SU-DHL-6 (cell line): ENCODE data around the gene BTG1.
A peak's percentile ranks its signal among the peaks of the same experiment; 100 is the strongest.

Experiments
- H2AFZ ChIP-seq: fragments of 200-600 bp; sonication (generic); 2 replicates; pipeline ENCODE4 v1.6.1; 2014; ENCODE audit warnings: low read depth, mild to moderate bottlenecking, moderate library complexity, mixed read lengths, antibody characterized with exemption, low read length; ENCODE audit not compliant: severe bottlenecking
- H3F3A ChIP-seq: fragments of 200-600 bp; shearing (Covaris generic); 2 replicates; pipeline ENCODE4 v1.6.0; 2016; ENCODE audit warnings: antibody characterized with exemption, mild to moderate bottlenecking; ENCODE audit not compliant: insufficient read depth
- H3K27ac ChIP-seq: fragments of 200-600 bp; sonication (generic); 2 replicates; pipeline ENCODE4 v1.5.1; 2016; ENCODE audit warnings: low read depth, mild to moderate bottlenecking, low read length, moderate library complexity, mixed read lengths
- H3K27me3 ChIP-seq: fragments of 200-600 bp; sonication (generic), shearing (Covaris generic); 2 replicates; pipeline ENCODE4 v1.6.0; 2014; ENCODE audit warnings: mild to moderate bottlenecking, low read length
- H3K36me3 ChIP-seq: fragments of 200-600 bp; sonication (generic); 2 replicates; pipeline ENCODE4 v1.6.1; 2014; ENCODE audit warnings: mild to moderate bottlenecking, low read length, mixed read lengths
- H3K4me2 ChIP-seq: fragments of 300-600, 200-600 bp; shearing (Covaris generic), sonication (generic); 2 replicates; pipeline ENCODE4 v1.6.0; 2014; ENCODE audit warnings: low read length, low read depth, mild to moderate bottlenecking; ENCODE audit not compliant: poor library complexity, severe bottlenecking
- H3K4me3 ChIP-seq: fragments of 200-600 bp; sonication (generic); 2 replicates; pipeline ENCODE4 v1.5.1; 2014; ENCODE audit warnings: antibody characterized with exemption, low read length, mild to moderate bottlenecking, mixed read lengths; ENCODE audit not compliant: insufficient read depth, poor library complexity, severe bottlenecking
- H3K79me2 ChIP-seq: fragments of 200-600 bp; sonication (generic); 2 replicates; pipeline ENCODE4 v1.6.1; 2014; ENCODE audit warnings: mild to moderate bottlenecking, low read length, moderate library complexity; ENCODE audit not compliant: insufficient read depth
- H3K9ac ChIP-seq: fragments of 200-600 bp; sonication (generic); 2 replicates; pipeline ENCODE4 v1.7.0; 2014; ENCODE audit warnings: mild to moderate bottlenecking, low read length
- H3K9me2 ChIP-seq: fragments of 200-600 bp; sonication (generic); replicated peaks from 2 replicates; pipeline ENCODE4 v1.6.1; 2014; ENCODE audit warnings: low read length; ENCODE audit not compliant: insufficient read depth
- H3K9me3 ChIP-seq: fragments of 200-600 bp; sonication (generic); 2 replicates; pipeline ENCODE4 v1.6.1; 2014; ENCODE audit warnings: low read length, mixed read lengths; ENCODE audit not compliant: insufficient read depth
- H4K20me1 ChIP-seq: fragments of 200-600 bp; sonication (generic); 2 replicates; pipeline ENCODE4 v1.6.1; 2014; ENCODE audit warnings: low read depth, mild to moderate bottlenecking, antibody characterized with exemption, low read length, moderate library complexity, mixed read lengths
- EZH2phosphoT487 ChIP-seq: fragments of 200-600 bp; sonication (generic), shearing (Covaris generic); conservative IDR thresholded peaks from 2 replicates; pipeline ENCODE4 v1.6.1; 2018; ENCODE audit warnings: mild to moderate bottlenecking, antibody characterized with exemption, low read length, moderate library complexity, mixed read lengths
- TF ChIP-seq, protein P1 (sequence below): fragments of 200-600 bp; sonication (generic); IDR thresholded peaks from one replicate; pipeline ENCODE4 v1.5.1; 2017; ENCODE audit warnings: antibody characterized with exemption, mild to moderate bottlenecking, low read length, moderate library complexity; ENCODE audit not compliant: insufficient read depth, poor library complexity, severe bottlenecking

BTG1 gene

DNA sequence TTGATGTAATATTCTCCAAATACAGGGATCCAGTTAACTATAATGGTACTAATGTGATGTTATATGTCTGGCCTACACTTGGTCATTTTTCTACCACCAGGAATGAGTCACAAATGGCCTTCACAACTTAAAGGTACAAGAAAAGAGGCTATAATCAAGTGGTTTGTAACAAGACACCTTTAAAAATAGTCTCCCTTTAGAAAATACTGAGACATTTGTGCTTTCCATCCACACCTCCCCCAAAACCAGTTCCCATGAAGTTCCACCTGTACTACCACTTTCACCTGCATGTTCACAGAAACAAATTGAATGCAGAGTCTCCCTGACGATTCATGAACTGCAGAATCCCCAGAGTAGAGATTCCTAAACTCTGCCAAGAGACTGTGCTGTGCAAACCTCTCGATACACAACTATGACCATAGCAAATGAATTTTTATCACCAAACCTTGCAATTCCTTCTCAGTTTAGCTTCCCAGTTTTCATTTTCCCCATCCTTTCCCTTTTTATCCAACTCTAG lies 6.0 kb downstream of the BTG1 start:
- no peak overlapping the region for H2AFZ ChIP-seq
- no peaks in the 10 kb centered on the region for H3K9me3 ChIP-seq
- TF ChIP-seq, protein P1, sequence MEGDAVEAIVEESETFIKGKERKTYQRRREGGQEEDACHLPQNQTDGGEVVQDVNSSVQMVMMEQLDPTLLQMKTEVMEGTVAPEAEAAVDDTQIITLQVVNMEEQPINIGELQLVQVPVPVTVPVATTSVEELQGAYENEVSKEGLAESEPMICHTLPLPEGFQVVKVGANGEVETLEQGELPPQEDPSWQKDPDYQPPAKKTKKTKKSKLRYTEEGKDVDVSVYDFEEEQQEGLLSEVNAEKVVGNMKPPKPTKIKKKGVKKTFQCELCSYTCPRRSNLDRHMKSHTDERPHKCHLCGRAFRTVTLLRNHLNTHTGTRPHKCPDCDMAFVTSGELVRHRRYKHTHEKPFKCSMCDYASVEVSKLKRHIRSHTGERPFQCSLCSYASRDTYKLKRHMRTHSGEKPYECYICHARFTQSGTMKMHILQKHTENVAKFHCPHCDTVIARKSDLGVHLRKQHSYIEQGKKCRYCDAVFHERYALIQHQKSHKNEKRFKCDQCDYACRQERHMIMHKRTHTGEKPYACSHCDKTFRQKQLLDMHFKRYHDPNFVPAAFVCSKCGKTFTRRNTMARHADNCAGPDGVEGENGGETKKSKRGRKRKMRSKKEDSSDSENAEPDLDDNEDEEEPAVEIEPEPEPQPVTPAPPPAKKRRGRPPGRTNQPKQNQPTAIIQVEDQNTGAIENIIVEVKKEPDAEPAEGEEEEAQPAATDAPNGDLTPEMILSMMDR, result no peak
- H3K4me3 ChIP-seq, result peak overlapping the region; percentile 87
- H3K9ac ChIP-seq, result peak overlapping the region; percentile 76
- no peaks in the 10 kb centered on the region for H3K9me2 ChIP-seq
- H4K20me1 ChIP-seq, result peaks cover 56% of the 10 kb centered on the region
- H3K27ac ChIP-seq, result no peak overlapping the region
- H3K4me2 ChIP-seq, result peak overlapping the region; percentile 95
- H3K79me2 ChIP-seq, result peaks cover 100% of the 10 kb centered on the region
- peaks cover 38% of the 10 kb centered on the region for H3K36me3 ChIP-seq
- peaks cover 31% of the 10 kb centered on the region for H3F3A ChIP-seq
- H3K27me3 ChIP-seq, result no peaks in the 10 kb centered on the region

GRCh38 chr12:92138626-92139025 lies 7.0 kb downstream of the BTG1 start:
- Histone ChIP-seq H4K20me1 (peaks cover 55% of the 10 kb centered on the region), H3K79me2 (peaks cover 100% of the 10 kb centered on the region), H2AFZ (no peak overlapping the region), H3K4me2 (peak overlapping the region; percentile 95), H3K9me3 (no peaks in the 10 kb centered on the region), H3K9me2 (no peaks in the 10 kb centered on the region), H3K27ac (no peak overlapping the region), H3K9ac (no peak overlapping the region), H3K4me3 (peak overlapping the region; percentile 87), H3K27me3 (no peaks in the 10 kb centered on the region), H3K36me3 (peaks cover 35% of the 10 kb centered on the region), H3F3A (peaks cover 27% of the 10 kb centered on the region)
- TF ChIP-seq, protein P1, result no peak
- no peak for TF ChIP-seq EZH2phosphoT487

- TF ChIP-seq, protein P1, result no peak
- TF ChIP-seq EZH2phosphoT487, result no peak
- H3K4me2 ChIP-seq, result peak overlapping the region; percentile 95
Measured at GRCh38 chr12:92138144-92138543, 7.5 kb downstream of the BTG1 start.

More at GRCh38 chr12:92138144-92138543, 7.5 kb downstream of the BTG1 start:
- peaks cover 31% of the 10 kb centered on the region for H3K36me3 ChIP-seq
- H3K9me3 ChIP-seq, result no peaks in the 10 kb centered on the region
- no peak overlapping the region for H3K9ac ChIP-seq
- H3K27me3 ChIP-seq, result no peaks in the 10 kb centered on the region
- H3K4me3 ChIP-seq, result peak overlapping the region; percentile 87
- no peak overlapping the region for H3K27ac ChIP-seq
- H3K9me2 ChIP-seq, result no peaks in the 10 kb centered on the region
- peaks cover 60% of the 10 kb centered on the region for H4K20me1 ChIP-seq
- H2AFZ ChIP-seq, result no peak overlapping the region
- peaks cover 100% of the 10 kb centered on the region for H3K79me2 ChIP-seq
- peaks cover 23% of the 10 kb centered on the region for H3F3A ChIP-seq
